Sigmoid colon (tissue), 7 donors: ENCODE measurements around the gene STXBP4. TPM values are rescaled to one million over a fixed set of nuclear protein-coding genes. Genes with fewer than 3 reads are reported as not detected.

Source experiments
- DNase-seq: peaks from one replicate; pipeline ENCODE4 v3.0.0-alpha.2; 2019
- H3K27ac ChIP-seq, 4 donors: fragments of 200-600 bp; sonication (generic); one replicate each; pipeline ENCODE4 v1.5.1; 2016 to 2019; ENCODE audit warnings: mild to moderate bottlenecking in 1 of 4
- H3K27me3 ChIP-seq, 3 donors: fragments of 200-600 bp; sonication (generic); one replicate each; pipeline ENCODE4 v1.5.1; 2019; ENCODE audit warnings: mild to moderate bottlenecking in 1 of 3
- H3K36me3 ChIP-seq, 4 donors: fragments of 200-600 bp; sonication (generic); one replicate each; pipeline ENCODE4 v1.5.1; 2016 to 2019
- H3K4me1 ChIP-seq, 4 donors: fragments of 200-600 bp; sonication (generic); one replicate each; pipeline ENCODE4 v1.5.1; 2017 to 2019
- H3K4me3 ChIP-seq, 4 donors: fragments of 200-600 bp; sonication (generic); one replicate each; pipeline ENCODE4 v1.5.1; 2017 to 2019; ENCODE audit warnings: mild to moderate bottlenecking in 2 of 4, moderate library complexity in 1 of 4
- H3K9me3 ChIP-seq, 4 donors: fragments of 200-600 bp in 3 of 4; sonication (generic) in 3 of 4; one replicate each; pipeline versions ENCODE4 v1.5.1 to v1.6.1; 2013 to 2019
- EP300 ChIP-seq, 4 donors: sonication (generic); formaldehyde crosslinking; IDR thresholded peaks; one replicate each; pipeline ENCODE4 v1.6.1; 2017; ENCODE audit warnings: antibody characterized with exemption in 4 of 4
- POLR2A ChIP-seq, 2 donors: fragments of 450-650 bp; IDR thresholded peaks; one replicate each; pipeline ENCODE4 v1.6.1; 2016; ENCODE audit warnings: antibody characterized with exemption in 2 of 2, mild to moderate bottlenecking in 2 of 2, moderate library complexity in 2 of 2
- POLR2AphosphoS5 ChIP-seq, 4 donors: sonication (generic); formaldehyde crosslinking; IDR thresholded peaks; one replicate each; pipeline ENCODE4 v1.6.1; 2017; ENCODE audit warnings: antibody characterized with exemption in 4 of 4
- WGBS, 2 donors: extraction: QIAGEN DNeasy Blood & Tissue Kit; methylation state at CpG; one replicate each; pipeline ENCODE4 v1.1.7; 2013; 5-methylcytosine and 5-hydroxymethylcytosine counted together
- intact Hi-C: fragments of 100-400 bp; cut with DNase I; formaldehyde crosslinking; loops from one replicate; pipeline ENCODE4 v1.15.1; 2023
- polyA plus RNA-seq, 3 donors: library from polyadenylated mRNA; stranded (reverse); fragments of 200-250 nt; gene quantifications; one replicate each; pipeline ENCODE4 v1.2.3, GENCODE V29; 2013
- total RNA-seq, 4 donors: library from RNA; depleted of rRNA; stranded (reverse); fragments of >200 nt; gene quantifications; one replicate each; pipeline ENCODE4 v1.1.0, GENCODE V29; 2016
- TF ChIP-seq, protein P1 (sequence below), 4 experiments: fragments of 450-650 bp in 3 of 4; fragments of 200-600 bp in 1 of 4; IDR thresholded peaks; one replicate each; pipeline ENCODE4 v1.5.1; 2016 to 2019; ENCODE audit warnings: antibody characterized with exemption in 4 of 4, mild to moderate bottlenecking in 3 of 4, moderate library complexity in 2 of 4
- donor health status: healthy with polysubstance abuse.
- donor health status: Bipolar disorder and iron deficiency.
- donor health status: healthy.

The STXBP4 gene
- total and polyA plus RNA-seq, 7 donors: under 0.01 to 25.2 (median 15.0) TPM

DNA sequence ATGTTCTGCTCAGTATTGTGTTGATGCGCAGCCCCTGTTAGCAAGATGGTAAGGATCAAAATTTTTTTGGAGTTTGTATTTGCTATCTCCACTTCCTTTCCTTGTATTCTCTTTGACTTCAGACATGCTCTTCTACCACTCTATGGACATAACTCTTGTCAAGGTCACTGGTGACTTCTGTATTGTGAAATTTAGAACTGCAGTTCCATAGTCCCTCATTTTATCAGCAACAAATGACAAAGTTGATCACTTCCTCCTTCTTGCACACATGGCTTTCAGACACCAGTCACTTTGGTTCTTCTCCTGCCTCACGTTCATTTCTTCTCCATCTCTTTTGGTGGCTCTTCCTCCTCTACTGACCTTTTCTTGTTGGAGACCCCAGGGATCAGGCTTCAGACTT is 21.2 kb upstream of the STXBP4 start:
- no peaks in the 10 kb centered on the region for H3K27me3 ChIP-seq
- DNase-seq: no peak
- H3K27ac ChIP-seq: no peak overlapping the region
- intact Hi-C loops: no loop called here
- no peaks in the 10 kb centered on the region for H3K9me3 ChIP-seq
- H3K4me1 ChIP-seq: no peaks in the 10 kb centered on the region
- H3K36me3 ChIP-seq: peaks cover 0 to 6% (median 0%) of the 10 kb centered on the region in 4 donors
- 85 to 94% methylated on average over 2 of the region's 2 CpGs for WGBS, 2 donors
- no peak overlapping the region for H3K4me3 ChIP-seq
- no peak for TF ChIP-seq EP300 (IDR thresholded peaks at IDR 0.05)
- no peak for TF ChIP-seq POLR2AphosphoS5 (IDR thresholded peaks at IDR 0.05)
- TF ChIP-seq, protein P1, sequence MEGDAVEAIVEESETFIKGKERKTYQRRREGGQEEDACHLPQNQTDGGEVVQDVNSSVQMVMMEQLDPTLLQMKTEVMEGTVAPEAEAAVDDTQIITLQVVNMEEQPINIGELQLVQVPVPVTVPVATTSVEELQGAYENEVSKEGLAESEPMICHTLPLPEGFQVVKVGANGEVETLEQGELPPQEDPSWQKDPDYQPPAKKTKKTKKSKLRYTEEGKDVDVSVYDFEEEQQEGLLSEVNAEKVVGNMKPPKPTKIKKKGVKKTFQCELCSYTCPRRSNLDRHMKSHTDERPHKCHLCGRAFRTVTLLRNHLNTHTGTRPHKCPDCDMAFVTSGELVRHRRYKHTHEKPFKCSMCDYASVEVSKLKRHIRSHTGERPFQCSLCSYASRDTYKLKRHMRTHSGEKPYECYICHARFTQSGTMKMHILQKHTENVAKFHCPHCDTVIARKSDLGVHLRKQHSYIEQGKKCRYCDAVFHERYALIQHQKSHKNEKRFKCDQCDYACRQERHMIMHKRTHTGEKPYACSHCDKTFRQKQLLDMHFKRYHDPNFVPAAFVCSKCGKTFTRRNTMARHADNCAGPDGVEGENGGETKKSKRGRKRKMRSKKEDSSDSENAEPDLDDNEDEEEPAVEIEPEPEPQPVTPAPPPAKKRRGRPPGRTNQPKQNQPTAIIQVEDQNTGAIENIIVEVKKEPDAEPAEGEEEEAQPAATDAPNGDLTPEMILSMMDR (IDR thresholded peaks at IDR 0.05): no peak
- no peak for TF ChIP-seq POLR2A (IDR thresholded peaks at IDR 0.05)

DNA sequence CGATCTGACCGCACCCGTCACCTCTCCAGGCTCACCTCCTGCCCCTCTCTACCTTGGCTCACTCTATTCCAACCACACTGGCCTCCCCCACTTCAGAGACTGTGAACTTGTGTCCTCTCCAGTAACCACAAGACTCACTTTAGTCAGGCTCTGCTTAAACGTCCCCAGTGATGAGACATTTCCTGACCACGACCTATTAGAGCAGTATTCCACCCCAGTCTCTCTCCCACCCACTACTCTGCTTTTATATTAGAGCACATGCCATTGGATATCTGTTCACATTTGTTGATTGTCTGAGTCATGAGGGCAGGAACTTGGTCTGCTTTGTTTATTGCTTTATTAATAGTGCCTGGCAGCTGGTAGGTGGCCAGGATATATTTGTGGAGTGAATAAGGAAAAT is 20.2 kb upstream of the STXBP4 start:
- Histone ChIP-seq H3K27ac (no peak overlapping the region), H3K4me1 (no peaks in the 10 kb centered on the region), H3K36me3 (peaks cover 0 to 13% (median 0%) of the 10 kb centered on the region in 4 donors), H3K4me3 (no peak overlapping the region), H3K9me3 (no peaks in the 10 kb centered on the region), H3K27me3 (no peaks in the 10 kb centered on the region)
- DNase-seq: no peak
- TF ChIP-seq, protein P1 (IDR thresholded peaks at IDR 0.05): no peak
- no peak for TF ChIP-seq POLR2AphosphoS5 (IDR thresholded peaks at IDR 0.05)
- no peak for TF ChIP-seq POLR2A (IDR thresholded peaks at IDR 0.05)
- no peak for TF ChIP-seq EP300 (IDR thresholded peaks at IDR 0.05)
- 72 to 73% methylated on average over 5 of the region's 5 CpGs for WGBS, 2 donors
- intact Hi-C loops: no loop called here

DNA sequence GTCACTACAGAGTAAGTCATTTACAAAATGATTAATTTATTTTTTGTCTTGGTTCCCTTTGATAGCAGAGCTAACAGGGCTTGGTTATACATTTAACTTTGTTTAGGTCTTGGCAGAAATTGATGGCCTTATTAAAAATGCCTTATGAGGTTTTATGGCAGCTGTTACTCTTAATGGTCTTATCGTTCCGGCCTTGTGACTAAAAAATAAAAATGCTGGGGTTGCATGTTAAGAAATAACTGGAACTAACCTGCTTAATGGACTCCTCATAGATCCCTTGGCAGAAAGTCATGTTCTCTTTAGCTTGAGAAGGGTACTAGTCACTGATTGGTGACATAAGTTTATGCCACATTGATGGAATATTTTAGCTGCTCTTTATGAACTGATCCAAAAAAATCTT is 18.4 kb upstream of the STXBP4 start:
- no peak for DNase-seq
- Histone ChIP-seq H3K27me3 (no peaks in the 10 kb centered on the region), H3K27ac (no peak overlapping the region), H3K9me3 (no peaks in the 10 kb centered on the region), H3K4me1 (no peaks in the 10 kb centered on the region), H3K4me3 (no peak overlapping the region), H3K36me3 (peaks cover 0 to 24% (median 2%) of the 10 kb centered on the region in 4 donors)
- WGBS, 2 donors: 81 to 85% methylated on average over 2 of the region's 2 CpGs
- intact Hi-C loops: no loop called here
- TF ChIP-seq POLR2A (IDR thresholded peaks at IDR 0.05) (no peak), EP300 (IDR thresholded peaks at IDR 0.05) (no peak), POLR2AphosphoS5 (IDR thresholded peaks at IDR 0.05) (no peak)
- TF ChIP-seq, protein P1 (IDR thresholded peaks at IDR 0.05): no peak

DNA sequence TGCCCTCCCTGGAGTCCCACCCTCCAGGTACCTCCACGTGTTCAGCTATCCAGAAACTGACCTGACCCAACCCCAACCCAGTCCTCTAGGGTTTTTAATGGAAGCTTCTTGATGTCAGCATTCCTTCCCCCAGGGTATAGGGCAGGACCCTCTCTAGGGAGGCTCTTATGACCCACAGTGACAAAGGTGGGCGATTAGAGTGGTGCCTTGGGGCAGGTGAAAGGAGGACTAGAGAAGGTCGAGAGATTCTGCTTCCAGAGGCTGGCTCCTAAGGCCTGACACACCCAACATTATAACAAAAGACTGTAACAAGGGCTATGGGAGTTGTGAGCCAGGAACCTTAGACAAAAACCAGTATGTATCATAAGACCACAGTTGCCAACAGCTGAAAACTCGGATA is 17.3 kb upstream of the STXBP4 start:
- WGBS, 2 donors: 72 to 90% methylated on average over 4 of the region's 4 CpGs
- H3K27ac ChIP-seq: no peak overlapping the region
- H3K9me3 ChIP-seq: no peaks in the 10 kb centered on the region
- intact Hi-C loops: no loop called here
- no peaks in the 10 kb centered on the region for H3K4me1 ChIP-seq
- H3K27me3 ChIP-seq: no peaks in the 10 kb centered on the region
- TF ChIP-seq, protein P1 (IDR thresholded peaks at IDR 0.05): no peak
- TF ChIP-seq POLR2A (IDR thresholded peaks at IDR 0.05): no peak
- no peak for TF ChIP-seq EP300 (IDR thresholded peaks at IDR 0.05)
- no peak for TF ChIP-seq POLR2AphosphoS5 (IDR thresholded peaks at IDR 0.05)
- no peak overlapping the region for H3K4me3 ChIP-seq
- H3K36me3 ChIP-seq: peaks cover 0 to 31% (median 2%) of the 10 kb centered on the region in 4 donors
- no peak for DNase-seq

DNA sequence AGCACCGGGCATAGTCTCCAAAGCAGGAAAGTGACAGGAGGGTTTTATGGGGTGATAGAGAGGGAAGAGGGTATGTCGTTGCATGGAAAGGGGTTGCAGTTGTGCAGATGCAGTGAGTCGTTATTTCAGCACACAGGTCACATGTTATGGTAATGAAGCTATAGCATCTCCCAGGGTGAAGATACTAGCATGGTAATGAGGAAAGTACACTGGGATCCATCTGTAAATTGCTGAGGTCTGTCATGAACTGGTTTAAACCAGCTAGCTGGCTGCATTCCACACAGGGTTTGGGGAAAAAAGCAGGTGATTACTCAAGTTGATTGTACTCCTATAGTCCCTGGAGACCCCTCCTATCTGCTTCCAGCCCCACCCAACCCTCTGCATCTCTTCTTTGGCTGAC is 11.8 kb upstream of the STXBP4 start:
- no peaks in the 10 kb centered on the region for H3K4me1 ChIP-seq
- intact Hi-C loops: no loop called here
- no peak for DNase-seq
- no peaks in the 10 kb centered on the region for H3K9me3 ChIP-seq
- WGBS, 2 donors: 35 to 62% methylated on average over 3 of the region's 3 CpGs
- no peak overlapping the region for H3K27ac ChIP-seq
- H3K4me3 ChIP-seq: no peak overlapping the region
- peaks cover 9 to 76% (median 28%) of the 10 kb centered on the region in 4 donors for H3K36me3 ChIP-seq
- TF ChIP-seq, protein P1 (IDR thresholded peaks at IDR 0.05): no peak
- no peak for TF ChIP-seq EP300 (IDR thresholded peaks at IDR 0.05)
- no peak for TF ChIP-seq POLR2A (IDR thresholded peaks at IDR 0.05)
- TF ChIP-seq POLR2AphosphoS5 (IDR thresholded peaks at IDR 0.05): no peak
- H3K27me3 ChIP-seq: no peaks in the 10 kb centered on the region
